HG03354 (cell line): ENCODE results near the gene FSTL3.
"Not testable (repeated sequence)": the region's sequence is repeated elsewhere in the genome, so short reads cannot be mapped to it uniquely, and the experiment has no call there.

Source experiments
- ATAC-seq: cut with Tn5 transposase; IDR thresholded peaks from one replicate; pipeline ENCODE4 v1.9.1; 2021; ENCODE audit warnings: mild to moderate bottlenecking; ENCODE audit not compliant: unreplicated experiment, poor library complexity, severe bottlenecking

Gene FSTL3

GRCh38 chr19:658916-659839, 17.0 kb upstream of the FSTL3 start:
- no peak for ATAC-seq

GRCh38 chr19:660793-661426, 15.3 kb upstream of the FSTL3 start:
- no peak for ATAC-seq

GRCh38 chr19:661427-662196, 14.6 kb upstream of the FSTL3 start:
- ATAC-seq = no peak

GRCh38 chr19:662207-662961, 13.8 kb upstream of the FSTL3 start:
- peak; percentile 20 for ATAC-seq

- ATAC-seq = peak; percentile 64
These were observed 13.1 kb upstream of the FSTL3 start, which contains the start of gene RNF126 for GRCh38 chr19:662962-663681. Gene RNF126 (minus strand): TSS chr19:663214. CDS start chr19:663121, 93 bp downstream.

GRCh38 chr19:663682-664117, 12.5 kb upstream of the FSTL3 start:
- ATAC-seq = no peak

GRCh38 chr19:664913-665443, 11.2 kb upstream of the FSTL3 start:
- ATAC-seq = no peak

GRCh38 chr19:666985-667573, 9.1 kb upstream of the FSTL3 start:
- ATAC-seq = not testable (repeated sequence)

- ATAC-seq = not testable (repeated sequence)
These were observed 7.3 kb upstream of the FSTL3 start for GRCh38 chr19:668675-669434.

GRCh38 chr19:670609-671075, 5.5 kb upstream of the FSTL3 start:
- no peak for ATAC-seq

- no peak for ATAC-seq
These were observed 1.7 kb upstream of the FSTL3 start for GRCh38 chr19:674282-675151.

- no peak for ATAC-seq
These were observed 219 bp upstream of the FSTL3 start for GRCh38 chr19:676007-676338.

- no peak for ATAC-seq
These were observed 1.0 kb downstream of the FSTL3 start for GRCh38 chr19:677201-677600.

GRCh38 chr19:677601-678436, 1.6 kb downstream of the FSTL3 start:
- no peak for ATAC-seq

- ATAC-seq = no peak
These were observed 2.7 kb downstream of the FSTL3 start for GRCh38 chr19:678791-679388.
